Measurements from ENCODE around the gene CCR2. TPM values are rescaled to one million over a fixed set of nuclear protein-coding genes. Genes with fewer than 3 reads are reported as not detected.

The CCR2 gene
- total RNA-seq, 3 donors from 2014 or later = 1.3 to 2.2 (median 2.0) TPM

DNA sequence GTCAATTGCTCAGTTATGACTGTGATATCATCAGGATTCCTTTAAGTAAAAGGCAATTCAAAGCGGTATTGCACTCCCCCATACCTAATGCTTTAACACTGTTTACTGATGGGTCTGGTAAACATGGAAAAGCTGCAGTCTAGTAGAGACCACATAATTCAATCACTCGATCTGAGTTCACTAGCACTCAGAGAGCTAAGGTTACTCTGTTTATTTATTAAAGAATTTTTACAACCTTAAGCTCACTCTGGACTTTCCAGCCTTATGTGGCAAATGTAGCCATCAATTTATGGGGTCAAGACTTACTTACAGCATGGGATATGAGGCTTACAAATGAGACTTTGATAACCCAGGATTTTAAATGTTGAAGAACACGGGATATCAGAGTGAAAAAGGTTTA lies 18.4 kb upstream of the CCR2 start:
- intact Hi-C loops (cut with DNase I; ENCODE audit: low total_unique reads) = no loop called here
- no peak for DNase-seq (ENCODE audit: low spot score in 2 of 2)
- no peaks in the 10 kb centered on the region for H3K4me1 ChIP-seq
- no peaks in the 10 kb centered on the region for H3K36me3 ChIP-seq
- no peak overlapping the region for H3K4me3 ChIP-seq
- no peaks in the 10 kb centered on the region for H3K27me3 ChIP-seq
- TF ChIP-seq, protein P1, sequence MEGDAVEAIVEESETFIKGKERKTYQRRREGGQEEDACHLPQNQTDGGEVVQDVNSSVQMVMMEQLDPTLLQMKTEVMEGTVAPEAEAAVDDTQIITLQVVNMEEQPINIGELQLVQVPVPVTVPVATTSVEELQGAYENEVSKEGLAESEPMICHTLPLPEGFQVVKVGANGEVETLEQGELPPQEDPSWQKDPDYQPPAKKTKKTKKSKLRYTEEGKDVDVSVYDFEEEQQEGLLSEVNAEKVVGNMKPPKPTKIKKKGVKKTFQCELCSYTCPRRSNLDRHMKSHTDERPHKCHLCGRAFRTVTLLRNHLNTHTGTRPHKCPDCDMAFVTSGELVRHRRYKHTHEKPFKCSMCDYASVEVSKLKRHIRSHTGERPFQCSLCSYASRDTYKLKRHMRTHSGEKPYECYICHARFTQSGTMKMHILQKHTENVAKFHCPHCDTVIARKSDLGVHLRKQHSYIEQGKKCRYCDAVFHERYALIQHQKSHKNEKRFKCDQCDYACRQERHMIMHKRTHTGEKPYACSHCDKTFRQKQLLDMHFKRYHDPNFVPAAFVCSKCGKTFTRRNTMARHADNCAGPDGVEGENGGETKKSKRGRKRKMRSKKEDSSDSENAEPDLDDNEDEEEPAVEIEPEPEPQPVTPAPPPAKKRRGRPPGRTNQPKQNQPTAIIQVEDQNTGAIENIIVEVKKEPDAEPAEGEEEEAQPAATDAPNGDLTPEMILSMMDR (IDR thresholded peaks at IDR 0.05) = no peak
- TF ChIP-seq POLR2AphosphoS5 (IDR thresholded peaks at IDR 0.05) = no peak
- TF ChIP-seq POLR2A (IDR thresholded peaks at IDR 0.05) = no peak
- no peak overlapping the region for H3K27ac ChIP-seq
- H3K9me3 ChIP-seq = peaks cover 12 to 17% of the 10 kb centered on the region in 2 donors

DNA sequence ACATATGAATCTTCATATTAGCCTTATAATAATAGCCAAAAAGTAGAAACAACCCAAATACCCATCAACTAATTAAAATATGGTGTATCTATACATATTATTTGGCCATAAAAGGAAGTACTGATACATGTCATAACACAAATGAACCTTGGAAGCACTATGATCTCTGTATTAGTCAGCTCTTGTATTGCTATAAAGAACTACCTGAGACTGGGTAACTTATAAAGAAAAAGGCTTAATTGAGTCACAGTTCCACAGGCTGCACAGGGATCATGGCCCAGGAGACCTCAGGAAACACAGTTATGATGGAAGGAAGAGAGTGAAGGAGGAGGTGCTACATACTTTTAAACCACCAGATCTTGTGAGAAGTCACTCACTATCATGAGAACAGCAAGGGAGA lies 16.0 kb upstream of the CCR2 start:
- H3K4me1 ChIP-seq = no peaks in the 10 kb centered on the region
- DNase-seq (ENCODE audit: low spot score in 2 of 2) = no peak
- H3K36me3 ChIP-seq = no peaks in the 10 kb centered on the region
- H3K9me3 ChIP-seq = peaks cover 12 to 17% of the 10 kb centered on the region in 2 donors
- H3K27ac ChIP-seq = no peak overlapping the region
- intact Hi-C loops (cut with DNase I; ENCODE audit: low total_unique reads) = no loop called here
- TF ChIP-seq, protein P1 (IDR thresholded peaks at IDR 0.05) = no peak
- TF ChIP-seq POLR2AphosphoS5 (IDR thresholded peaks at IDR 0.05) (no peak), POLR2A (IDR thresholded peaks at IDR 0.05) (no peak)
- no peaks in the 10 kb centered on the region for H3K27me3 ChIP-seq
- no peak overlapping the region for H3K4me3 ChIP-seq

DNA sequence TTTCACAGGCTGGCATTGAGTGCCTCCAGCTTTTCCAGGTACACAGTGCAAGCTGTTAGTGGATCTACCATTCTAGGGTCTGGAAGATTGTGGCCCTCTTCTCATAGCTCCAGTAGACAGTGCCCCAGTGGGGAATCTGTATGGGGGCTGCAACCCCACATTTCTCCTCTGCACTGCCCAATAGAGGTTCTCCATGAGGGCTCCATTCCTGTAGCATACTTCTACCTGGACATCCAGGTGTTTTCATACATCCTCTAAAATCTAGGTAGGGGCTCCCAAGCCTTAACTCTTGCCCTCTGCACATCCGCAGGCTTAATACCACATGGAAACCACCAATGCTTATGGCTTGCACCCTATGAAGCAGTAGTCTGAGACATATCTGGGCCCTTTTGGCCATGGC lies 15.1 kb upstream of the CCR2 start:
- intact Hi-C loops (cut with DNase I; ENCODE audit: low total_unique reads) = no loop called here
- H3K4me3 ChIP-seq = no peak overlapping the region
- H3K4me1 ChIP-seq = no peaks in the 10 kb centered on the region
- H3K27me3 ChIP-seq = no peaks in the 10 kb centered on the region
- no peaks in the 10 kb centered on the region for H3K36me3 ChIP-seq
- no peak for DNase-seq (ENCODE audit: low spot score in 2 of 2)
- TF ChIP-seq, protein P1 (IDR thresholded peaks at IDR 0.05) = no peak
- TF ChIP-seq POLR2A (IDR thresholded peaks at IDR 0.05) = no peak
- TF ChIP-seq POLR2AphosphoS5 (IDR thresholded peaks at IDR 0.05) = no peak
- peaks cover 12 to 17% of the 10 kb centered on the region in 2 donors for H3K9me3 ChIP-seq
- no peak overlapping the region for H3K27ac ChIP-seq

DNA sequence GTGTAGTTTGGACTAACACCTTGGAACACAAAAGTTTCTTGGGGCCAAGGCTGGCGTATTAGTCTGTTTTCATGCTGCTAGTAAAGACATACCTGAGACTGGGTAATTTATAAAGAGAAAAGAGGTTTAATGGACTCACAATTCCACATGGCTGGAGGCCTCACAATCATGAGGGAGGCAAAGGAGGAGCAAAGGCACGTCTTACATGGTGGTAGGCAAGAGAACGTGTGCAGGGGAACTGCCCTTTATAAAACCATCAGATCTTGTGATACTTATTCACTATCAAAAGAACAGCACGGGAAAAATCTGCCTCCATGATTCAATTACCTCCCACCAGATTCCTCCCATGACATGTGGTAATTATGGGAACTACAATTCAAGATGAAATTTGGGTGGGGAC lies 9.4 kb upstream of the CCR2 start:
- no peak for DNase-seq (ENCODE audit: low spot score in 2 of 2)
- intact Hi-C loops (cut with DNase I; ENCODE audit: low total_unique reads) = no loop called here
- H3K4me1 ChIP-seq = no peaks in the 10 kb centered on the region
- H3K9me3 ChIP-seq = peaks cover 4 to 5% of the 10 kb centered on the region in 2 donors
- H3K27me3 ChIP-seq = no peaks in the 10 kb centered on the region
- H3K36me3 ChIP-seq = no peaks in the 10 kb centered on the region
- no peak overlapping the region for H3K4me3 ChIP-seq
- TF ChIP-seq, protein P1 (IDR thresholded peaks at IDR 0.05) = no peak
- H3K27ac ChIP-seq = no peak overlapping the region

DNA sequence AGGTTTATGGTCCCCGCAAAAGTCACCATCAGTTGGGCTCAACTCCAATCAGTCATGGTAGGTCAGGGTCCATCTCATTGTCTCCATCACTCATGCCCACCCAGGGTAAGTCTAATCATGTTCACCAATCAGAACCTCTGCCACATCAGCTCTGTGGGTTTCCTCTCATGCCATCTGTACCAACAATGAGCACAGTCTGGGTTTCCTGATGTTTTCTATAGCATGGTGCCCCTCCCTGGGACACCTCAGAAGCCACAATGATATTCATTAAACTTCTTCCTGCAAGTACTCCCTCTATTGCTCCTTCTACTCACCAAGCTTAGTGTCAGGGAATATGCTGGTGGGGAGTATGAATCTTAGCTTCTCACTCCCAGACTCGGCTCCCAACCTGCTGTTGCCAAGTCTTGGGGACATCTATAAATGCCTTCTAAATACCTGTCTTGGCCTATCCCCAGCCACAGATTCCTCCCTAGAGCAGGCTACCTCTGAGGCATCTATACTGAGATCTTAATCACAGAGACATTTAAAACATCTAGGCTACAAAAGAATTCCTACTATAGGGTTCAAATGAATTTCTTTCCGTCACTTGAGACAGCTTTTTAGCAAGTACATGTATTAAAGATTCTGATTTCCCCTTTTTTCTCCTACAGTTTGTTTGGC lies 5.0 kb upstream of the CCR2 start:
- H3K27me3 ChIP-seq = no peaks in the 10 kb centered on the region
- DNase-seq (ENCODE audit: low spot score in 2 of 2) = no peak
- H3K4me3 ChIP-seq = no peak overlapping the region
- TF ChIP-seq, protein P1 (IDR thresholded peaks at IDR 0.05) = no peak
- TF ChIP-seq POLR2AphosphoS5 (IDR thresholded peaks at IDR 0.05) (no peak), POLR2A (IDR thresholded peaks at IDR 0.05) (no peak)
- no peak overlapping the region for H3K27ac ChIP-seq
- intact Hi-C loops (cut with DNase I; ENCODE audit: low total_unique reads) = no loop called here
- H3K4me1 ChIP-seq = no peaks in the 10 kb centered on the region
- H3K36me3 ChIP-seq = no peaks in the 10 kb centered on the region
- H3K9me3 ChIP-seq = no peaks in the 10 kb centered on the region
